Hepatocyte (in vitro differentiated cells): Measurements from ENCODE around the gene MRPL55.

ENCODE experiments used
- CTCF ChIP-seq: fragments of 200-600 bp; sonication (generic); IDR thresholded peaks from 2 replicates; pipeline ENCODE4 v1.5.1; 2016; ENCODE audit warnings: antibody characterized with exemption, mild to moderate bottlenecking; ENCODE audit not compliant: poor library complexity
- EZH2 ChIP-seq: fragments of 200-600 bp; sonication (generic); IDR thresholded peaks from 2 replicates; pipeline ENCODE4 v1.6.1; 2016; ENCODE audit warnings: antibody characterized with exemption, mild to moderate bottlenecking, borderline replicate concordance

- no peak for TF ChIP-seq CTCF
- TF ChIP-seq EZH2: no peak
Observed at GRCh38 chr1:228140724-228141225, 31.7 kb upstream of the MRPL55 start.
